Fibroblast of lung (primary cell): ENCODE data around the gene UNC13B. TPM values are rescaled to one million over a fixed set of nuclear protein-coding genes. Genes with fewer than 3 reads are reported as not detected.

ENCODE experiments used
- DNase-seq, 2 donors: peaks; one replicate each; pipeline versions ENCODE4 v3.0.0 to v3.0.0-alpha.2; 2010; ENCODE audit warnings: low read depth in 2 of 2
- H2AFZ ChIP-seq: 2 replicates; pipeline ENCODE4 v1.5.1; 2012; ENCODE audit warnings: low read length, control low read depth, inconsistent platforms
- H3K27ac ChIP-seq: 2 replicates; pipeline ENCODE4 v1.5.1; 2011; ENCODE audit warnings: low read length, control low read depth; ENCODE audit not compliant: insufficient read depth
- H3K27me3 ChIP-seq: 2 replicates; pipeline ENCODE4 v1.5.1; 2011; ENCODE audit warnings: mild to moderate bottlenecking, low read length; ENCODE audit not compliant: control insufficient read depth, insufficient read depth
- H3K36me3 ChIP-seq: 2 replicates; pipeline ENCODE4 v1.5.1; 2011; ENCODE audit warnings: low read length; ENCODE audit not compliant: control insufficient read depth, insufficient read depth
- H3K4me1 ChIP-seq: 2 replicates; pipeline ENCODE4 v1.5.1; 2011; ENCODE audit warnings: low read length; ENCODE audit not compliant: control insufficient read depth, insufficient read depth; ENCODE audit errors: extremely low read depth
- H3K4me2 ChIP-seq: 2 replicates; pipeline ENCODE4 v1.5.1; 2011; ENCODE audit warnings: low read length, control low read depth; ENCODE audit not compliant: insufficient read depth; ENCODE audit errors: extremely low read depth
- H3K4me3 ChIP-seq, 4 experiments: fragments of 200-600 bp in 1 of 4; sonication (generic) in 1 of 4; replicated peaks in 1 of 4; 2 replicates each; pipeline ENCODE4 v1.5.1; 2011 to 2016; ENCODE audit warnings: low read length in 4 of 4, low read depth in 3 of 4, mild to moderate bottlenecking in 3 of 4, control low read depth in 2 of 4, inconsistent platforms in 1 of 4, mixed read lengths in 1 of 4; ENCODE audit not compliant: insufficient read depth in 1 of 4; ENCODE audit errors: control extremely low read depth in 1 of 4
- H3K79me2 ChIP-seq: 2 replicates; pipeline ENCODE4 v1.5.1; 2012; ENCODE audit warnings: mild to moderate bottlenecking, low read length, inconsistent platforms; ENCODE audit not compliant: control insufficient read depth, insufficient read depth
- H3K9ac ChIP-seq: 2 replicates; pipeline ENCODE4 v1.5.1; 2011; ENCODE audit warnings: mild to moderate bottlenecking, low read length, control low read depth; ENCODE audit not compliant: insufficient read depth
- H3K9me3 ChIP-seq: 2 replicates; pipeline ENCODE4 v1.5.1; 2012; ENCODE audit warnings: low read depth, low read length; ENCODE audit not compliant: control insufficient read depth, insufficient read depth
- H4K20me1 ChIP-seq: 2 replicates; pipeline ENCODE4 v1.5.1; 2011; ENCODE audit warnings: low read length; ENCODE audit not compliant: control insufficient read depth, insufficient read depth; ENCODE audit errors: extremely low read depth
- CTCF ChIP-seq, 2 donors: IDR thresholded peaks in 1 of 2; conservative IDR thresholded peaks in 1 of 2; 1 replicate in 1 of 2; 2 replicates in 1 of 2; pipeline ENCODE4 v1.5.1; 2011 to 2012; ENCODE audit warnings: low read length in 2 of 2, control low read depth in 1 of 2, inconsistent platforms in 1 of 2, low read depth in 1 of 2, mild to moderate bottlenecking in 1 of 2
- EZH2 ChIP-seq: IDR thresholded peaks from 2 replicates; pipeline ENCODE4 v1.5.1; 2012; ENCODE audit warnings: low read length, control low read depth, mild to moderate bottlenecking; ENCODE audit errors: missing control alignments
- polyA plus RNA-seq, 2 donors: library from polyadenylated mRNA; depleted of rRNA in 1 of 2; stranded (reverse) in 1 of 2; unstranded in 1 of 2; fragments of >200 nt; gene quantifications; 2 replicates each; pipeline ENCODE4 v1.2.1, GENCODE V29; 2011 to 2012; ENCODE audit warnings: missing spikeins in 1 of 2
- total RNA-seq: library from RNA; depleted of rRNA; stranded (reverse); fragments of >200 nt; gene quantifications from 2 replicates; pipeline ENCODE4 v1.2.1, GENCODE V29; 2014

UNC13B gene
- total and polyA plus RNA-seq, 2 donors (not counting 1 experiment from before 2014, with no cell fraction given), result 9.7 to 38.3 TPM

- H3K27me3 ChIP-seq, result no peaks in the 10 kb centered on the region
- no peak overlapping the region for H3K27ac ChIP-seq
- H3K4me1 ChIP-seq, result no peaks in the 10 kb centered on the region
- H2AFZ ChIP-seq, result no peak overlapping the region
- TF ChIP-seq CTCF (conservative IDR thresholded peaks at IDR 0.05 in 1 of 2, IDR thresholded peaks at IDR 0.05 in 1 of 2; ENCODE audit: low read depth in 1 of 2, low read length in 2 of 2) (no peak), EZH2 (no peak)
- no peak overlapping the region for H3K4me2 ChIP-seq
- no peak overlapping the region for H3K4me3 ChIP-seq
- no peaks in the 10 kb centered on the region for H4K20me1 ChIP-seq
- no peak overlapping the region for H3K9ac ChIP-seq
- DNase-seq, result no peak
- H3K79me2 ChIP-seq, result no peaks in the 10 kb centered on the region
- H3K36me3 ChIP-seq, result no peaks in the 10 kb centered on the region
- no peaks in the 10 kb centered on the region for H3K9me3 ChIP-seq
Measured at GRCh38 chr9:35279946-35280345, 118.1 kb downstream of the UNC13B start.

- Histone ChIP-seq H3K4me2 (no peak overlapping the region), H3K9me3 (no peaks in the 10 kb centered on the region), H3K79me2 (no peaks in the 10 kb centered on the region), H3K27me3 (no peaks in the 10 kb centered on the region), H4K20me1 (no peaks in the 10 kb centered on the region), H3K9ac (no peak overlapping the region), H2AFZ (no peak overlapping the region), H3K27ac (no peak overlapping the region), H3K4me3 (no peak overlapping the region), H3K4me1 (no peaks in the 10 kb centered on the region), H3K36me3 (no peaks in the 10 kb centered on the region)
- TF ChIP-seq CTCF (conservative IDR thresholded peaks at IDR 0.05 in 1 of 2, IDR thresholded peaks at IDR 0.05 in 1 of 2; ENCODE audit: low read depth in 1 of 2, low read length in 2 of 2) (no peak), EZH2 (no peak)
- no peak for DNase-seq
Measured at GRCh38 chr9:35280399-35280798, 118.6 kb downstream of the UNC13B start.

DNA sequence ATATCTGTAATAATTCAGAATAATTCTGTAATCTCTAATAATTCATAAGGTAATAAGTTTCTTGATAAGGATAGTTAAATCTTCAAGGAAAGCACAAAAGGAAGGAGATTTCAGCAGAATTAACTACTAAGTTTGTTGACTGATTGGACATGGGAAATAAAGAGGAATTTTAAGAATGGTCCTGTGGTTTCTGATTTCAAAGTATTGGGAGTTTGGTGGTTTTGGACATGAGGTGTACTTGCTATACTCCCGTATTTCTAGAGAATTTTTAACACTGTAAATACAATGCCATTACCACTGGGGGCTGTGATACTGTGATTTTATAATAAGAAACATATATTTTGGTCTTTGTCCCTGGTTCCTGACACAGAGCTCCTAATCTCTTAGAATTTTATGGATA is 123.9 kb downstream of the UNC13B start:
- H3K4me3 ChIP-seq, result no peak overlapping the region
- H3K27me3 ChIP-seq, result no peaks in the 10 kb centered on the region
- H2AFZ ChIP-seq, result no peak overlapping the region
- no peaks in the 10 kb centered on the region for H3K9me3 ChIP-seq
- H3K79me2 ChIP-seq, result no peaks in the 10 kb centered on the region
- no peak overlapping the region for H3K9ac ChIP-seq
- no peaks in the 10 kb centered on the region for H3K4me1 ChIP-seq
- DNase-seq, result peak in 1 of 2 donors; percentile 60
- H4K20me1 ChIP-seq, result no peaks in the 10 kb centered on the region
- no peak overlapping the region for H3K27ac ChIP-seq
- H3K4me2 ChIP-seq, result no peak overlapping the region
- no peaks in the 10 kb centered on the region for H3K36me3 ChIP-seq
- TF ChIP-seq EZH2 (no peak), CTCF (conservative IDR thresholded peaks at IDR 0.05 in 1 of 2, IDR thresholded peaks at IDR 0.05 in 1 of 2; ENCODE audit: low read depth in 1 of 2, low read length in 2 of 2) (no peak)
